KMS-11 (cell line): ENCODE measurements around the gene CCL16.

Experiments used
- H2AFZ ChIP-seq: fragments of 200-600 bp; sonication (generic); 2 replicates; pipeline ENCODE4 v1.6.1; 2016; ENCODE audit warnings: antibody characterized with exemption, mixed run types, low read depth
- H3K27ac ChIP-seq: fragments of 200-600 bp; sonication (generic); 2 replicates; pipeline ENCODE4 v1.6.1; 2016; ENCODE audit warnings: mild to moderate bottlenecking, mixed run types
- H3K27me3 ChIP-seq: fragments of 200-600 bp; sonication (generic); 2 replicates; pipeline ENCODE4 v1.6.1; 2017; ENCODE audit warnings: mild to moderate bottlenecking, low read depth, mixed run types, moderate library complexity; ENCODE audit not compliant: insufficient read depth
- H3K36me3 ChIP-seq: fragments of 200-600 bp; sonication (generic); 2 replicates; pipeline ENCODE4 v1.6.1; 2017; ENCODE audit warnings: mild to moderate bottlenecking, mixed run types; ENCODE audit not compliant: insufficient read depth
- H3K4me1 ChIP-seq: fragments of 200-600 bp; sonication (generic); 2 replicates; pipeline ENCODE4 v1.6.1; 2016; ENCODE audit warnings: mild to moderate bottlenecking, low read depth, mixed run types; ENCODE audit not compliant: poor library complexity, severe bottlenecking
- H3K4me2 ChIP-seq: fragments of 200-600 bp; sonication (generic); 2 replicates; pipeline ENCODE4 v1.7.0; 2016; ENCODE audit warnings: mild to moderate bottlenecking, mixed run types
- H3K4me3 ChIP-seq: fragments of 200-600 bp; sonication (generic); IDR thresholded peaks from 2 replicates; pipeline ENCODE4 v1.6.1; 2017; ENCODE audit warnings: low read depth, low read length, mixed read lengths; ENCODE audit not compliant: insufficient read depth
- H3K79me2 ChIP-seq: fragments of 200-600 bp; sonication (generic); 2 replicates; pipeline ENCODE4 v1.6.1; 2016; ENCODE audit warnings: low read depth, mixed run types; ENCODE audit not compliant: insufficient read depth
- H3K9ac ChIP-seq: fragments of 200-600 bp; sonication (generic); 2 replicates; pipeline ENCODE4 v1.6.1; 2016; ENCODE audit warnings: mild to moderate bottlenecking, mixed run types
- H4K20me1 ChIP-seq: fragments of 200-600 bp; sonication (generic); 2 replicates; pipeline ENCODE4 v1.6.1; 2016; ENCODE audit warnings: mild to moderate bottlenecking, mixed run types; ENCODE audit not compliant: insufficient read depth
- CTCF ChIP-seq: fragments of 200-600 bp; sonication (generic); conservative IDR thresholded peaks from 2 replicates; pipeline ENCODE4 v1.6.1; 2017; ENCODE audit warnings: low read depth, mild to moderate bottlenecking, antibody characterized with exemption, low read length, moderate library complexity, mixed read lengths

Gene CCL16

GRCh38 chr17:35963663-35964062 lies 17.6 kb downstream of the CCL16 start:
- Histone ChIP-seq H3K4me2 (no peak overlapping the region), H3K79me2 (no peaks in the 10 kb centered on the region), H3K36me3 (no peaks in the 10 kb centered on the region), H3K9ac (no peak overlapping the region), H3K4me3 (no peak overlapping the region), H3K4me1 (no peaks in the 10 kb centered on the region), H3K27ac (no peak overlapping the region), H2AFZ (no peak overlapping the region), H4K20me1 (no peaks in the 10 kb centered on the region), H3K27me3 (no peaks in the 10 kb centered on the region)
- TF ChIP-seq CTCF, result no peak

DNA sequence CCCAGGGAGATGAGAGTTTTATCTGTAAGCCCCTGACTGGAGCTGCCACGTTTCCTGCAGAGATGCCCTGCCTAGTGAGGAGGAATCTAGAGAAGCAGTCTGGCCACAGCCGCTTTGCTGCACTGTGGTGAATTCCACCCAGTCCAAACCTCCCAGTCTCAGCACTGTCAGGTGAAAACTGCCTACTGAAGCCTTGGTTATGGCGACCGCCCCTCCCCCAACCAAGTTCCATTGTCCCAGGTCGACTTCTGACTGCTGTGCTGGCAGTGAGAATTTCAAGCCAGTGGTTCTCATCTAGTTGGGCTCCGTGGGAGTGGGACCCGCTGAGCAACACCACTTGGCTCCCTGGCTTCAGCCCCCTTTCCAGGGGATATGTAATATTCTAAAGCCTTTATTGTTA lies 27.6 kb downstream of the CCL16 start:
- no peaks in the 10 kb centered on the region for H3K79me2 ChIP-seq
- no peak overlapping the region for H3K27ac ChIP-seq
- no peak overlapping the region for H3K4me2 ChIP-seq
- no peak overlapping the region for H3K9ac ChIP-seq
- H3K4me3 ChIP-seq, result no peak overlapping the region
- no peaks in the 10 kb centered on the region for H4K20me1 ChIP-seq
- no peaks in the 10 kb centered on the region for H3K4me1 ChIP-seq
- no peaks in the 10 kb centered on the region for H3K27me3 ChIP-seq
- no peak overlapping the region for H2AFZ ChIP-seq
- no peaks in the 10 kb centered on the region for H3K36me3 ChIP-seq
- no peak for TF ChIP-seq CTCF

DNA sequence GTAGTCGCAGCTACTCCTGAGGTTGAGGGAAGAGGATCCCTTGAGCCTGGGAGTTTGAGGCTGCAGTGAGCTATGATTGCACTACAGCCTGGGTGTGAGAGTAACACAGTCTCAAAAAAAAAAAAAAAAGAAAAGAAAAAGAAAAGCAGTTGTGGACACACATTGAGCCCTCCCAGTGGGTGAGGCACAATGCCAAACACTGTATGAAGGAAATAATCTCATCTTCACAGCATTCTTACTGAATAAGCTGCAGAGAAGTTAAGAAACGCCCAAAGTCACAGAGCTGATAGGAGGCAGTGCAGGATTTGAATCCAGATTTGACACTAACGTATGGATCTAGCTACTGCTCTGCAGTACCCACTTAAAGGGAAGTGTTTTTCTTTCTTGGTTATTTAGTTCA lies 31.9 kb downstream of the CCL16 start:
- Histone ChIP-seq H3K27me3 (no peaks in the 10 kb centered on the region), H3K9ac (no peak overlapping the region), H2AFZ (no peak overlapping the region), H3K4me1 (peaks cover 8% of the 10 kb centered on the region), H3K4me2 (no peak overlapping the region), H3K4me3 (no peak overlapping the region), H4K20me1 (no peaks in the 10 kb centered on the region), H3K79me2 (no peaks in the 10 kb centered on the region), H3K36me3 (no peaks in the 10 kb centered on the region), H3K27ac (no peak overlapping the region)
- TF ChIP-seq CTCF, result no peak

- Histone ChIP-seq H2AFZ (no peak overlapping the region), H3K36me3 (no peaks in the 10 kb centered on the region), H3K79me2 (no peaks in the 10 kb centered on the region), H3K9ac (no peak overlapping the region), H3K27me3 (no peaks in the 10 kb centered on the region), H4K20me1 (no peaks in the 10 kb centered on the region), H3K27ac (no peak overlapping the region), H3K4me2 (no peak overlapping the region), H3K4me3 (no peak overlapping the region), H3K4me1 (peaks cover 8% of the 10 kb centered on the region)
- TF ChIP-seq CTCF, result no peak
These were observed 33.2 kb downstream of the CCL16 start for GRCh38 chr17:35948092-35948491.
